Measurements from ENCODE around the gene RBL1. TPM values are rescaled to one million over a fixed set of nuclear protein-coding genes. Genes with fewer than 3 reads are reported as not detected.
A peak's percentile ranks its signal among the peaks of the same experiment; 100 is the strongest.
"Not testable (repeated sequence)": the region's sequence is repeated elsewhere in the genome, so short reads cannot be mapped to it uniquely, and the experiment has no call there.

The RBL1 gene
- total and polyA plus RNA-seq, 4 donors, result 1.4 to 9.5 (median 5.4) TPM

DNA sequence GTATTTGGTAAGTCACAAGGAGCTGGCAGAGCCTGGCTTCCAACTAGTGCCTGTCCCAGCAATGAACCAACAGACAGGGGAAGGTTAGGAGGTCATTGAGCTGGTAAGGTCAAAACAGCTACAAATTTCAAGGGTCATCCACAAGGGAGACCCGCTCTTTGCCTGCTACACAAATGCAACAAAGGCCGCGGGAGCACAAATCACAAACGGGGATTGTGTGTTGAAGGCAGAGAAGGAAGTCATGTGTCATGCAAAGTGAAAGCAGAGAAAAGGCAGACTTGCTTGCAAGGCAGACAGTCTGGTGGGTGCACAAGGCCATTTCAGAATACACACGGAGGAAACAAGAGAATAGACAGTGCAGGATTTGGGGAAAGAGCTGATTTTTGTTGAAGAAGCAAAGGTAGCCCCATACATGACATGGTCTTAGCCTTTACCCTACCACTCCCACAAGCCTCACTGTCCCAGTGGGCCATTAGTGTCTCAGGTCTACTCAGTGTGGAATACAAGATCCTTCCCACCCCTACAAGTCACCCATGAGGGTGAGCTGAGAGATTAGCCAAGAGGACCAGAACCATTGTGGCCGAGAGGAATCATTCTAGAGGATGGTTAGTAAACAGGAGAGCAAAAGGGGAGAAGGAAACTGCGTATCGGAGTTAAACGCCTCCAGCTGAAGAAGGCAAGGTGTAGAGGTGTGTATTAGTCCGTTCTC lies 126.2 kb downstream of the RBL1 start:
- ATAC-seq (ENCODE audit: insufficient read depth, low FRiP score), result no peak
- peak overlapping the region in 1 of 2 donors; percentile 47 for H3K27ac ChIP-seq (ENCODE audit: low read depth in 1 of 2, low read length in 1 of 2)
- DNase-seq, result peak in 1 of 3 donors; percentile 21
- H3K27me3 ChIP-seq (ENCODE audit: control insufficient read depth in 3 of 3, insufficient read depth in 3 of 3, low read length in 2 of 3), result no peaks in the 10 kb centered on the region
- no peaks in the 10 kb centered on the region for H3K4me1 ChIP-seq (ENCODE audit: control insufficient read depth in 5 of 5, insufficient read depth in 5 of 5, low read length in 5 of 5)
- H3K4me3 ChIP-seq, result no peak overlapping the region
- TF ChIP-seq CTCF (IDR thresholded peaks at IDR 0.05; ENCODE audit: control extremely low read depth, extremely low read depth), result no peak
- H3K36me3 ChIP-seq (ENCODE audit: control insufficient read depth in 4 of 4, insufficient read depth in 4 of 4, low read length in 4 of 4), result no peaks in the 10 kb centered on the region
- H3K9ac ChIP-seq (ENCODE audit: insufficient read depth in 1 of 2, low read length in 2 of 2), result no peak overlapping the region
- 67 to 76% methylated on average over 10 of the region's 10 CpGs for WGBS, 2 donors
- no peaks in the 10 kb centered on the region for H3K9me3 ChIP-seq (ENCODE audit: control insufficient read depth in 4 of 4, insufficient read depth in 3 of 4, low read length in 3 of 4)

DNA sequence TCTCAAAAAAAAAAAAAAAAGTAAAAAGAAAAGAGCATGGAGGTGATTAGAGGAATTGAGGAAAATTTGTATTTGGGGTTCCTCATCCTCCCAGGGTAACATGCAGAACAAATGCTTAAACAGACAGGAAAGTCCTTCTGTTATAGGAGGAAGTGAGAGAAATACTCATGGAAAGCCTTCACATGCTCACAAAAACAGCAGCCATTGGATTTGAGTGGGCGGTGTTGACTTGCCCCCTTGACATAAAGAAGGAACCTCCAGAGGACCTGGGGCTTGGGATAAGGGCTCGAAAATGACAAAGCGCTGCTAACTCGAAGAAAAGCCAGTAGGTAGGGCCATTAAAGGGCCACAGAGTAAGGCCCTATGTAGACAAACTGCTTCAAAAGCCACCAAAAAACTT lies 126.7 kb downstream of the RBL1 start:
- 90 to 96% methylated on average over 4 of the region's 4 CpGs for WGBS, 2 donors
- TF ChIP-seq CTCF (IDR thresholded peaks at IDR 0.05; ENCODE audit: control extremely low read depth, extremely low read depth), result no peak
- peak overlapping the region in 1 of 2 donors; percentile 47 for H3K27ac ChIP-seq (ENCODE audit: low read depth in 1 of 2, low read length in 1 of 2)
- H3K4me1 ChIP-seq (ENCODE audit: control insufficient read depth in 5 of 5, insufficient read depth in 5 of 5, low read length in 5 of 5), result no peaks in the 10 kb centered on the region
- no peak overlapping the region for H3K4me3 ChIP-seq
- ATAC-seq (ENCODE audit: insufficient read depth, low FRiP score), result no peak
- no peak for DNase-seq
- no peak overlapping the region for H3K9ac ChIP-seq (ENCODE audit: insufficient read depth in 1 of 2, low read length in 2 of 2)
- H3K9me3 ChIP-seq (ENCODE audit: control insufficient read depth in 4 of 4, insufficient read depth in 3 of 4, low read length in 3 of 4), result no peaks in the 10 kb centered on the region
- H3K36me3 ChIP-seq (ENCODE audit: control insufficient read depth in 4 of 4, insufficient read depth in 4 of 4, low read length in 4 of 4), result no peaks in the 10 kb centered on the region
- H3K27me3 ChIP-seq (ENCODE audit: control insufficient read depth in 3 of 3, insufficient read depth in 3 of 3, low read length in 2 of 3), result no peaks in the 10 kb centered on the region

- WGBS, 2 donors, result 90 to 95% methylated on average over 5 of the region's 5 CpGs
- Histone ChIP-seq H3K4me1 (ENCODE audit: control insufficient read depth in 5 of 5, insufficient read depth in 5 of 5, low read length in 5 of 5) (no peaks in the 10 kb centered on the region), H3K36me3 (ENCODE audit: control insufficient read depth in 4 of 4, insufficient read depth in 4 of 4, low read length in 4 of 4) (no peaks in the 10 kb centered on the region), H3K27ac (ENCODE audit: low read depth in 1 of 2, low read length in 1 of 2) (no peak overlapping the region), H3K9ac (ENCODE audit: insufficient read depth in 1 of 2, low read length in 2 of 2) (no peak overlapping the region), H3K9me3 (ENCODE audit: control insufficient read depth in 4 of 4, insufficient read depth in 3 of 4, low read length in 3 of 4) (peaks cover 0 to 2% (median 0%) of the 10 kb centered on the region in 4 donors), H3K4me3 (no peak overlapping the region), H3K27me3 (ENCODE audit: control insufficient read depth in 3 of 3, insufficient read depth in 3 of 3, low read length in 2 of 3) (no peaks in the 10 kb centered on the region)
- no peak for ATAC-seq (ENCODE audit: insufficient read depth, low FRiP score)
- no peak for DNase-seq
- TF ChIP-seq CTCF (IDR thresholded peaks at IDR 0.05; ENCODE audit: control extremely low read depth, extremely low read depth), result no peak
These were observed 128.2 kb downstream of the RBL1 start for GRCh38 chr20:36967636-36968035.

GRCh38 chr20:36966965-36967364 lies 128.8 kb downstream of the RBL1 start:
- not testable (repeated sequence) for H3K4me3 ChIP-seq; H3K27me3 ChIP-seq (ENCODE audit: control insufficient read depth in 3 of 3, insufficient read depth in 3 of 3, low read length in 2 of 3); ATAC-seq (ENCODE audit: insufficient read depth, low FRiP score); H3K4me1 ChIP-seq (ENCODE audit: control insufficient read depth in 5 of 5, insufficient read depth in 5 of 5, low read length in 5 of 5); H3K9me3 ChIP-seq (ENCODE audit: control insufficient read depth in 4 of 4, insufficient read depth in 3 of 4, low read length in 3 of 4); H3K27ac ChIP-seq (ENCODE audit: low read depth in 1 of 2, low read length in 1 of 2); H3K9ac ChIP-seq (ENCODE audit: insufficient read depth in 1 of 2, low read length in 2 of 2); DNase-seq; H3K36me3 ChIP-seq (ENCODE audit: control insufficient read depth in 4 of 4, insufficient read depth in 4 of 4, low read length in 4 of 4)
- WGBS, 2 donors, result 89 to 97% methylated on average over 3 of the region's 3 CpGs

- H3K4me1 ChIP-seq (ENCODE audit: control insufficient read depth in 5 of 5, insufficient read depth in 5 of 5, low read length in 5 of 5); ATAC-seq (ENCODE audit: insufficient read depth, low FRiP score); H3K9ac ChIP-seq (ENCODE audit: insufficient read depth in 1 of 2, low read length in 2 of 2); H3K27me3 ChIP-seq (ENCODE audit: control insufficient read depth in 3 of 3, insufficient read depth in 3 of 3, low read length in 2 of 3); DNase-seq; H3K4me3 ChIP-seq; H3K36me3 ChIP-seq (ENCODE audit: control insufficient read depth in 4 of 4, insufficient read depth in 4 of 4, low read length in 4 of 4); H3K9me3 ChIP-seq (ENCODE audit: control insufficient read depth in 4 of 4, insufficient read depth in 3 of 4, low read length in 3 of 4); H3K27ac ChIP-seq (ENCODE audit: low read depth in 1 of 2, low read length in 1 of 2): not testable (repeated sequence)
- WGBS, 2 donors, result 88 to 89% methylated on average over 9 of the region's 9 CpGs
These were observed 133.3 kb downstream of the RBL1 start for GRCh38 chr20:36962354-36962941.
